DND-41 (cell line): ENCODE results near the gene NFIA.

Experiments used
- ATAC-seq: fragments of 200-7000 bp; cut with Tn5 transposase; 3 replicates; pipeline ENCODE4 v1.9.1; 2021; ENCODE audit warnings: low read depth; ENCODE audit not compliant: insufficient read depth
- DNase-seq: peaks from one replicate; pipeline ENCODE4 v3.0.0-alpha.2; 2020
- H2AFZ ChIP-seq: 2 replicates; pipeline ENCODE4 v1.6.0; 2012; ENCODE audit warnings: low read depth, low read length
- H3K27ac ChIP-seq: 2 replicates; pipeline ENCODE4 v1.5.1; 2012; ENCODE audit warnings: low read length, inconsistent platforms
- H3K27me3 ChIP-seq: fragments of 200-600 bp; sonication (generic); 2 replicates; pipeline ENCODE4 v1.6.0; 2012; ENCODE audit warnings: low read length, mild to moderate bottlenecking, inconsistent platforms; ENCODE audit not compliant: insufficient read depth, poor library complexity
- H3K36me3 ChIP-seq: 2 replicates; pipeline ENCODE4 v1.5.1; 2012; ENCODE audit warnings: low read length, inconsistent platforms; ENCODE audit not compliant: insufficient read depth
- H3K4me1 ChIP-seq: 2 replicates; pipeline ENCODE4 v1.5.1; 2012; ENCODE audit warnings: mild to moderate bottlenecking, low read length; ENCODE audit not compliant: insufficient read depth
- H3K4me2 ChIP-seq: 2 replicates; pipeline ENCODE4 v1.6.0; 2012; ENCODE audit warnings: mild to moderate bottlenecking, moderate library complexity, low read length, inconsistent platforms; ENCODE audit not compliant: insufficient read depth
- H3K4me3 ChIP-seq, 2 experiments: fragments of 200-600 bp in 1 of 2; shearing (Covaris generic) in 1 of 2; 2 replicates each; pipeline ENCODE4 v1.5.1; 2012 to 2016; ENCODE audit warnings: inconsistent platforms in 2 of 2, low read length in 2 of 2, mild to moderate bottlenecking in 2 of 2, low read depth in 1 of 2, moderate library complexity in 1 of 2
- H3K79me2 ChIP-seq: 2 replicates; pipeline ENCODE4 v1.6.0; 2012; ENCODE audit warnings: low read length, inconsistent platforms; ENCODE audit not compliant: insufficient read depth
- H3K9ac ChIP-seq: 2 replicates; pipeline ENCODE4 v1.6.0; 2012; ENCODE audit warnings: low read depth, mild to moderate bottlenecking, inconsistent platforms, low read length, moderate library complexity
- H3K9me3 ChIP-seq: 2 replicates; pipeline ENCODE4 v1.5.1; 2012; ENCODE audit warnings: low read length, moderate library complexity, mild to moderate bottlenecking, inconsistent platforms; ENCODE audit not compliant: insufficient read depth, severe bottlenecking
- H4K20me1 ChIP-seq: 2 replicates; pipeline ENCODE4 v1.6.0; 2012; ENCODE audit warnings: low read length; ENCODE audit not compliant: insufficient read depth
- EZH2 ChIP-seq: IDR thresholded peaks from 3 replicates; pipeline ENCODE4 v1.6.1; 2012; ENCODE audit warnings: borderline replicate concordance, low read depth, mild to moderate bottlenecking, moderate library complexity, low read length, inconsistent platforms; ENCODE audit not compliant: severe bottlenecking
- TF ChIP-seq, protein P1 (sequence below): IDR thresholded peaks from 2 replicates; pipeline ENCODE4 v1.5.1; 2012; ENCODE audit warnings: borderline replicate concordance, low read length, moderate library complexity, mild to moderate bottlenecking; ENCODE audit not compliant: poor library complexity, severe bottlenecking; ENCODE audit errors: extremely low read depth

Gene NFIA

DNA sequence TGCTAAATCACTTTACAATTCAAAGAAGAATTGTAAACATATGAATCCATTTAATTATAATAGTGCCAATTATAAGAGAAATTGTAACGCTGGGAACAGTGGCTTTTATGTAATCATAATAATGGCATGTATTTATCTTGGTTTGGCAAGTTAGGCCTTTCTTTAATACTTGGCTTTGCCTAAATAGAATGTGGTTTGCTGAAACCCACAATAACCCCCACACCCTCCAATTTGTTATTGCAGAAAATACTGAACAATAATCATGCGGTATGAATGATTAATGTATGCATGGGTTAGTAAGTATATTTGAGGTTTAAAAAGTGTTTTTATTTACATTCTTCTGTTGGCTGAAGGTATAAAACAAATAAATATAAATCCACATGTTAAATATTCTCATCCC lies 138.2 kb downstream of the NFIA start:
- no peaks in the 10 kb centered on the region for H3K27me3 ChIP-seq
- ATAC-seq, result no peak
- TF ChIP-seq, protein P1, sequence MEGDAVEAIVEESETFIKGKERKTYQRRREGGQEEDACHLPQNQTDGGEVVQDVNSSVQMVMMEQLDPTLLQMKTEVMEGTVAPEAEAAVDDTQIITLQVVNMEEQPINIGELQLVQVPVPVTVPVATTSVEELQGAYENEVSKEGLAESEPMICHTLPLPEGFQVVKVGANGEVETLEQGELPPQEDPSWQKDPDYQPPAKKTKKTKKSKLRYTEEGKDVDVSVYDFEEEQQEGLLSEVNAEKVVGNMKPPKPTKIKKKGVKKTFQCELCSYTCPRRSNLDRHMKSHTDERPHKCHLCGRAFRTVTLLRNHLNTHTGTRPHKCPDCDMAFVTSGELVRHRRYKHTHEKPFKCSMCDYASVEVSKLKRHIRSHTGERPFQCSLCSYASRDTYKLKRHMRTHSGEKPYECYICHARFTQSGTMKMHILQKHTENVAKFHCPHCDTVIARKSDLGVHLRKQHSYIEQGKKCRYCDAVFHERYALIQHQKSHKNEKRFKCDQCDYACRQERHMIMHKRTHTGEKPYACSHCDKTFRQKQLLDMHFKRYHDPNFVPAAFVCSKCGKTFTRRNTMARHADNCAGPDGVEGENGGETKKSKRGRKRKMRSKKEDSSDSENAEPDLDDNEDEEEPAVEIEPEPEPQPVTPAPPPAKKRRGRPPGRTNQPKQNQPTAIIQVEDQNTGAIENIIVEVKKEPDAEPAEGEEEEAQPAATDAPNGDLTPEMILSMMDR, result no peak
- TF ChIP-seq EZH2, result no peak
- no peak overlapping the region for H2AFZ ChIP-seq
- no peak for DNase-seq
- no peaks in the 10 kb centered on the region for H3K36me3 ChIP-seq
- H3K4me2 ChIP-seq, result no peak overlapping the region
- no peaks in the 10 kb centered on the region for H4K20me1 ChIP-seq
- no peak overlapping the region for H3K9ac ChIP-seq
- no peak overlapping the region for H3K4me3 ChIP-seq
- no peak overlapping the region for H3K27ac ChIP-seq
- no peaks in the 10 kb centered on the region for H3K4me1 ChIP-seq
- no peaks in the 10 kb centered on the region for H3K79me2 ChIP-seq
- no peaks in the 10 kb centered on the region for H3K9me3 ChIP-seq

- no peaks in the 10 kb centered on the region for H3K79me2 ChIP-seq
These were observed 139.3 kb downstream of the NFIA start for GRCh38 chr1:61221642-61222041.

GRCh38 chr1:61222240-61222639 lies 139.9 kb downstream of the NFIA start:
- no peak overlapping the region for H3K4me2 ChIP-seq
- ATAC-seq, result no peak
- H2AFZ ChIP-seq, result no peak overlapping the region

More at GRCh38 chr1:61221642-61222041, 139.3 kb downstream of the NFIA start:
- H3K4me1 ChIP-seq, result no peaks in the 10 kb centered on the region
- no peak for DNase-seq
- H3K9me3 ChIP-seq, result no peaks in the 10 kb centered on the region
- H4K20me1 ChIP-seq, result no peaks in the 10 kb centered on the region
- no peak overlapping the region for H3K27ac ChIP-seq
- no peak overlapping the region for H2AFZ ChIP-seq
- no peaks in the 10 kb centered on the region for H3K27me3 ChIP-seq
- H3K4me2 ChIP-seq, result no peak overlapping the region
- no peak overlapping the region for H3K9ac ChIP-seq
- no peaks in the 10 kb centered on the region for H3K36me3 ChIP-seq
- no peak overlapping the region for H3K4me3 ChIP-seq
- ATAC-seq, result no peak
- TF ChIP-seq EZH2, result no peak
- TF ChIP-seq, protein P1, result no peak

More at GRCh38 chr1:61222240-61222639, 139.9 kb downstream of the NFIA start:
- H3K9ac ChIP-seq, result no peak overlapping the region
- no peaks in the 10 kb centered on the region for H3K36me3 ChIP-seq
- no peak for DNase-seq
- TF ChIP-seq EZH2, result no peak
- TF ChIP-seq, protein P1, result no peak
- no peaks in the 10 kb centered on the region for H3K4me1 ChIP-seq
- H3K79me2 ChIP-seq, result no peaks in the 10 kb centered on the region
- no peaks in the 10 kb centered on the region for H3K27me3 ChIP-seq
- no peaks in the 10 kb centered on the region for H3K9me3 ChIP-seq
- no peak overlapping the region for H3K4me3 ChIP-seq
- H3K27ac ChIP-seq, result no peak overlapping the region
- no peaks in the 10 kb centered on the region for H4K20me1 ChIP-seq
